ENCODE data around the gene VASP. TPM values are rescaled to one million over a fixed set of nuclear protein-coding genes. Genes with fewer than 3 reads are reported as not detected.

VASP gene
- 10 to 100 TPM; 47.8 to 59.7 (median 57.2) TPM for polyA plus RNA-seq (ENCODE audit: insufficient read depth in 1 of 5, insufficient read length in 5 of 5, low replicate concordance in 1 of 5)
- long read RNA-seq, donor 1, transcript VASP-201 (13 exons, 2,305 nt), result major isoform, 5 of 28 reads
- long read RNA-seq, donor 1, partial matches to known transcripts, result 23 of 28 reads
- long read RNA-seq, donor 1, other reads (novel, unspliced or antisense), result 0 of 28 reads
- long read RNA-seq, donor 2, partial matches to known transcripts, result 0 of 4 reads
- long read RNA-seq, donor 2, other reads (novel, unspliced or antisense), result 0 of 4 reads
- long read RNA-seq, donor 3, partial matches to known transcripts, result 0 of 2 reads
- long read RNA-seq, donor 3, other reads (novel, unspliced or antisense), result 0 of 2 reads
- long read RNA-seq, donor 4, partial matches to known transcripts, result 5 of 6 reads
- long read RNA-seq, donor 4, other reads (novel, unspliced or antisense), result 0 of 6 reads
- long read RNA-seq, donor 5, transcript VASP-201 (13 exons, 2,305 nt), result major isoform, 11 of 39 reads
- long read RNA-seq, donor 5, partial matches to known transcripts, result 23 of 39 reads
- long read RNA-seq, donor 5, other reads (novel, unspliced or antisense), result 5 of 39 reads
- long read RNA-seq, donor 6, transcript VASP-201 (13 exons, 2,305 nt), result major isoform, 10 of 21 reads
- long read RNA-seq, donor 6, partial matches to known transcripts, result 9 of 21 reads
- long read RNA-seq, donor 6, other reads (novel, unspliced or antisense), result 0 of 21 reads
- long read RNA-seq, donor 7, transcript VASP-201 (13 exons, 2,305 nt), result major isoform, 7 of 20 reads
- long read RNA-seq, donor 7, partial matches to known transcripts, result 12 of 20 reads
- long read RNA-seq, donor 7, other reads (novel, unspliced or antisense), result 0 of 20 reads
- long read RNA-seq, donor 8, partial matches to known transcripts, result 5 of 6 reads
- long read RNA-seq, donor 8, other reads (novel, unspliced or antisense), result 0 of 6 reads

- DNase-seq, result peak; percentile 79 to 81
These were observed at the start of gene VASP for GRCh38 chr19:45506989-45507871. VASP (plus strand) TSS chr19:45507479; CDS start chr19:45507772, 293 bp downstream.

GRCh38 chr19:45457776-45458175 is 49.5 kb upstream of the VASP start:
- DNase-seq, result no peak

- DNase-seq, result no peak
These were observed 46.4 kb upstream of the VASP start for GRCh38 chr19:45460807-45461347.

GRCh38 chr19:45462174-45462573 is 45.1 kb upstream of the VASP start:
- DNase-seq, result no peak

GRCh38 chr19:45463241-45463640 is 44.0 kb upstream of the VASP start:
- no peak for DNase-seq

- DNase-seq, result no peak
These were observed 43.0 kb upstream of the VASP start for GRCh38 chr19:45464274-45464673.

GRCh38 chr19:45464852-45465441 is 42.3 kb upstream of the VASP start:
- DNase-seq, result no peak

- DNase-seq, result no peak
These were observed 40.2 kb upstream of the VASP start for GRCh38 chr19:45467115-45467455.

GRCh38 chr19:45467456-45468158 is 39.7 kb upstream of the VASP start, which contains the start of gene FOSB:
FOSB (plus strand) TSS chr19:45467996; CDS start chr19:45468587, 591 bp downstream.
- peak; percentile 93 to 96 for DNase-seq

- no peak for DNase-seq
These were observed 39.1 kb upstream of the VASP start for GRCh38 chr19:45468159-45468651.

- no peak for DNase-seq
These were observed 38.5 kb upstream of the VASP start for GRCh38 chr19:45468803-45469131.

- DNase-seq, result peak; percentile 92
These were observed 37.9 kb upstream of the VASP start for GRCh38 chr19:45469132-45469944.

GRCh38 chr19:45469945-45470761 is 37.1 kb upstream of the VASP start:
- peak in 1 of 2 donors; percentile 55 for DNase-seq

- DNase-seq, result no peak
These were observed 36.6 kb upstream of the VASP start for GRCh38 chr19:45470762-45471081.

- no peak for DNase-seq
These were observed 36.0 kb upstream of the VASP start for GRCh38 chr19:45471111-45471930.

- DNase-seq, result peak in 1 of 2 donors; percentile 34
These were observed 35.2 kb upstream of the VASP start for GRCh38 chr19:45471931-45472562.
